GM18517 (cell line): ENCODE data around the gene ADI1.

Experiments used
- ATAC-seq: cut with Tn5 transposase; IDR thresholded peaks from one replicate; pipeline ENCODE4 v1.9.1; 2021; ENCODE audit warnings: mild to moderate bottlenecking, moderate library complexity; ENCODE audit not compliant: unreplicated experiment

ADI1 gene

DNA sequence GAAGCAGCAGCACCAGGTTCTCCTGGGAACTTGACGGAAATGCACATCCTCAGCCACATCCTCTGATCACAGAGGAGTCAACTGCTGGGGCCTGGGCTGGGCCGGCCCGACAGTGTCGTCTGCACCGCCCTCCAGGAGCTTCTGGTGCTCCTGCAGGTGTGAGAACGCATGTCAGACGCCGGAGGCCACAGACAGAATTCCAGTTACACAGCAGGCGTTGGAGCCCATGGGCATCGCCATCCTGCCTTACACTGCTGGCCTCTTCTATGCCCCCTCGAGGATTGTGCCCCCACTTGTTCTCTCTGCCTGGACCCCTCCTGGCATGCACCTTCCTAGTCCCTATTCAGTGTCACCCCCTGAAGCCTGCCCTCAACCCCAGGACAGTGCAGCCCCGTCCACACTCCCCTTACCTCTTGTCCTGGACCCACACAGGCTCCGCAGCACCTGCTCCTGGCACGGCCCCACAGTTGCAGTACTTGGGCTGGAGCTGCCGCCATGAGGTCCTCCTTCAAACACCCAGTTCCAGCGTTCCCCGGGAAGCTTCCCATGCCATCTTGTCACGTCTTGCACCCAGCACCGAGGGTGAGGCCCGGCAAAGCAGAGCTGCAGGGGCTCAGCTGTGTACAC is 37.5 kb downstream of the ADI1 start:
- ATAC-seq: no peak

DNA sequence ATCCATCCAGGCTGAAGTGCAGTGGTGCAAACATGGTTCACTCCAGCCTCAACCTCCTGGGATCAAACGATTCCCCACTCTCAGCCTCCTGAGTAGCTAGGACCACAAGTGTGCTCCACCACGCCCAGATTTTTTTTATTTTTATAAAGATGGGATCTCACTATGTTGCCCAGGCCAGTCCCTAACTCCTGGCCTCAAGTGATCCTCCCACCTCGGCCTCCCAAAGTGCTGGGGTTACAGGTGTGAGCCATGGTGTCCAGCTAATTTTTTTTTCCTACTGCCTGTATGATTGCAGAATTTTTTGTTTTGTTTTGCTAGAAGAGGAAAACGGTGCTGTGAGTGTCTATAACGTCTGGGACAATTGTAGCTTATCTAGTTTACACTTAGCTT is 38.3 kb downstream of the ADI1 start:
- no peak for ATAC-seq

DNA sequence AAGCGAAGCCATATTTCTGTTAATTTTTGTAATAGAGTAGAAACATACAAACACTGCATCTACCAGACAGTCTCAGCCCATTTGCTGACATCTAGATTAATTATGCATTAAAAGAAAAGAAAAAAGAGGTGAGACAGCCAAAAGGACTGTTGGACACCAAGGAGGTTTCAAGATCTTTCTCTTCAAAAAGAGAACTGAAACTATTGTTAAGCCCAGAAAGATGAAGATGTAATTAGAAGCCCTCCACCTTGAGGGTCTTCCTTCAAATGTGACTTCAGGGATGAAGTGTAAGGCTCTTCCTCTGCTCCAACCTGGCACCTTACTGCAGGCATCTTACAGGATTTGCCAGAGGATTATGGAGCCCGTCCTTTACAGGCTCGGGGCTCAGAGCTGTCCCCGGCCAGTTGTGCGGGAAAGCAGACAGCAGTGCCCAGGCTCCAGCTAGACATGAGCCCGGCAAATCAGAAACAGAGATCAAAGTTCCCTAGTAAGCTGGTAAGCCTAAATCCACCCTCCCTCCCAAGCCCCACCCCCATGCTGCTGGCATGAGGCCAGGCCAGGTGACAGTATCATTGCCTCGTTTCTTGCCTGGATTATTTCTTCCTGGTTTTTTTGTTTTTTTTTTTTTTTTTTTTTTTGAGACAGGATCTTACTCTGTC is 38.9 kb downstream of the ADI1 start:
- ATAC-seq: no peak

DNA sequence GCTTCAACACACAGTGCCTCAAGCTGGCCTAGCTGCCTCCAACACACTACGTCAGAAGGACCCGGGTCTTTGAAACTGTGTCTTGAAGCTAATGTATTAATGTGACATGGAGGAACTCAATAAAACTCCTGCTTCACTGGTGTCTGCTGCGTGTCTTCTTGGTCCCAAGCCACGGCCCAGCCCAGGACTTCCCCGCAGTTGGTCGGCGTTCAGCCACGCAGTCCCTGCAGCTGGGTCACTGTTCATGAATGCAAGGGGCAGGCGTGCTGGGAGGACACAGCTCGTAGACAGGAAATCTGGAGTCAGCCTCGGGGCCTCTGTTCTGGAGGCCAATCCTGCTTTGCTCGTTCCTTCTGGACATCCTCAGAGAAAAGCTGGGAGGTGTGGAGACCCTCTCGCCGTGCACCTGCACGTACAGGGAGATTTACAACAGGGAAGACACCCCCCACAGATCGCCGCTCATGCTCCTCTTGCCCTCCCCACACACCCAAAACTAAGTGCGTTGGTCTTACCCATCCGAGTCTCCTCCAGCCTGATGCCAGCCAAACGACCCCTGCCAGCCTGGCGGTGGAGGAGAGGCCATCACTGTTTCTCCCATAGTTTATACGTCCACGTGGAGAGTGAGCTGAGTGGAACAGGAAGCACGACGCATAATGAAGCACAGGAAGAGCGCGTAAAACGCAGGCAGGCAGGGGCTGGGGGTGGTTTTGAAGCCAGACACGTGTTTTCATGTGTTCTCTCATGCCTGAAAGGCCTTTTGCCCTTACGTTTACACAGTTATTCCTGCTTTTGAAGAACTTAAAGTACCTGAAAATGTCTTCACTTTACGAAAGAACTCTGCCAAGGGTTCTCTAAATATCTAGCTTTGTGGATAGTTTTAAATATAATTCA is 39.7 kb downstream of the ADI1 start:
- no peak for ATAC-seq

DNA sequence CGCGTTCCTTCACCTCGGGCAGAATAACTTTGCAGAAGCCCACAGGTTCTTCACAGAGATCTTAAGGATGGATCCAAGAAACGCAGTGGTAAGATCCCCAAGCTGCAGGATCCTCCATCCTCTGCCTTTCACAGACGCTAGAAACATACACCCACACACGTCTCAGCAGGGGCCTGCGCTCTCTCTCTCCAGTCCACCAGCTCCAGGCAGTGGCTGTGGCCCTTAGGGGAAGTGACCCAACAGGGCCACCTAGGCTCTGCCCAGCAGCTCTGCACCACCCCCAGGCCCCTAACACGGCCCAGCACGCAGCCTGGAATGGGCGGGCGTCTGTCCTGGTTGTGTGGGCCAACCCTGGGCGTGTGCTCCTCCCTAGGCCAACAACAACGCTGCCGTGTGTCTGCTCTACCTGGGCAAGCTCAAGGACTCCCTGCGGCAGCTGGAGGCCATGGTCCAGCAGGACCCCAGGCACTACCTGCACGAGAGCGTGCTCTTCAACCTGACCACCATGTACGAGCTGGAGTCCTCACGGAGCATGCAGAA is 40.4 kb downstream of the ADI1 start:
- no peak for ATAC-seq

DNA sequence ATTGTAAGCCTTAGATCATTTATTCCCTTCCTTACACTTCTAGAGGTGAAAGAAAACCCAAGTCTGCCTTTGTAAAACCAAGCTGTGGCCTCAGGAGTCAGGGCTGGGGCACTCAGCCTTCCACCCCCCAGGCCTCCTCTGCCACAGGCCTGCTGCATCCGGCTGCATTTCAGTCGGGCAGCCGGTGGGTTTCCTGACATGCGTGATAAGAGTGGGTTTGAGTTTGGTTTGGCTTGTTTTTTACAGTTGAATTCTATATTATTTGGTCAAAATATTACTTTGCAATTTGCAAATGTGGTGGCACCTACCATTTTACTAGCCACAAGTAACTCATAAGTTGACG is 42.4 kb downstream of the ADI1 start:
- no peak for ATAC-seq

DNA sequence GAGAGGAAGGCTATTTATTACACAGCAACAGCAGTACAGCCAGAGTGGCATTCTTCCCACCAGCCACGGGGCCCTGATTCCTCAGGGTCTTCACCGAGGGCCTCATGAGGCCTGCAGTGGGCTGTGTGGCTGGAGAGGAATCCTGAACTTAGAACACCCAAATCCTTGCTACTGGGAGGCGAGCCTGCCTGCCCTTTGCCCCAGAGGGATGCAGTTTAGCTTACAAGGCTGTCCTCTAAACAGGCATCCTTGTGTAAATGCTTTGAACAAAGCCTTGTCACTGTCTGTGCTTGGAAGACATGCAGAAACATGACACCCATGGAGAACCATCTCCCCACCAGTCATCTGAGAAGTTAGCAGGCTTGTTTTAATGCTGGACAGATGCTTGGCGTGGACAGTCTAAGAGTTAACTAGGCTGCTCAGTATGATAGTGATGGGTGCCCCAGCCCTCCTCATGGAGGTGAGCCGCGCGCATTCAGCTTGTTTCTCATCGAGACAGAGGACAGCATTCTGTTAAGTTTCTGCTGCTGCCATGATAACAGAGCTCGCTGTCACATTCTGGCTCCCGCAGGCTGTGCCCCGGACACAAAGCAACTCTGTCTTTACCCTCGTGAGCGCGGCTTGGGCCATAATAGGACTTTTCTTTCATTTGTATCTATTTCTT is 42.9 kb downstream of the ADI1 start:
- ATAC-seq: no peak

DNA sequence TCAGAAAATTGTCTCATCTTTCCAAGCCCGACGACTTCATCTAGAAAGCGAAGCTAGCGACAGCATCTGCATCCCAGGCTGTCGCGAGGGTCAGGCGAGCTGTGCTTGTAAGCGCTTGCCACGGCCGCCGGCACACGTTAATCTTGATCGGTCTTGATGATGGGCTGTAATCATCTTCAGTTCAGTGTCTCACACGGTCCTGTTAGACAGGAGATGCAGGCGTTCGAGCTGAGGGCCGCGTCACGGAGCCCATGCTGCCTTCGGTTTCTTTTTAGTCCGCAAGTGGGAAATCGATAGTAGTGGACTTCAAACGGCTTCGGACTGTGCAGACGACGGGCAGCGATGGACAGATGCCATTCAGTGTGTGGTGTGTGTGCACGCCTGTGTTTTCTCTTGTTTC is 43.6 kb downstream of the ADI1 start:
- no peak for ATAC-seq

DNA sequence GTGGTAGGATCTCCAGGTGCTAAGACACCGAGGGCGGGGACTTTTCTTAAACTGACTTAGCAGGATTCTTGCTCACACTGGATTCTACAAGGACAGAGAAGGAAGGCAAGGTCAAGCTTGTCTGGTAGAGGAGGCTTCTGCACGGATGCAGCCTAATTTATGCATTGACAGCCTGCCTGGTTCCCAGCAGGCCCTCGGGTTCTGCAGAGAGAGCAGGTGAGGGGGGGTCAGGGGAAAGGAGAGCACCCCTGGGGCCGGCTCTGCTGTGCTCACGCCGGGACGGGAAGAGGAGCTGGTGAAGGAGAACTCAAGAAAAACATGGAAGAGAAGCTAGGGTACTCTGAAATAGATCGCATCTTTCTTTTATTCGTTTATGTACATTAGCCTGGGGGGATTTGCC is 46.4 kb downstream of the ADI1 start:
- ATAC-seq: no peak

DNA sequence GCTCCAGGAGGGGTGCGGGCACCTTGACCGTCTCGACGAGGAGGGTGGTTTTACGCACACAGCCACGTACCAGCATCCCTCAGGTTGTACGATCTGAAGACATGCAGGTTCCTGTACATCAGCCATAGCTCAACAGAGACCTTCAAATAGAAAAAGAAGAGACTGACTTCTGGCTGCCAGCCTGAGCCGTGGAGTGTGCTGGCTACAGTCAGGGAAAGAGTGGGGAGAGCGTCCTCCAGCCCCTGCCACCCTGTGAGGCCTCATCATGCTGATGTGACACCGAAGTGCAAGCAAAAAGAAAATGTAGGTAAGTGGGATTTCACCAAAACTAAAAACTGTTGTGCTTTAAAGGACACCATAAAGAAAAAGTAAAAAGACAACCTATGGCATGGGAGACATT is 47.0 kb downstream of the ADI1 start:
- ATAC-seq: no peak

DNA sequence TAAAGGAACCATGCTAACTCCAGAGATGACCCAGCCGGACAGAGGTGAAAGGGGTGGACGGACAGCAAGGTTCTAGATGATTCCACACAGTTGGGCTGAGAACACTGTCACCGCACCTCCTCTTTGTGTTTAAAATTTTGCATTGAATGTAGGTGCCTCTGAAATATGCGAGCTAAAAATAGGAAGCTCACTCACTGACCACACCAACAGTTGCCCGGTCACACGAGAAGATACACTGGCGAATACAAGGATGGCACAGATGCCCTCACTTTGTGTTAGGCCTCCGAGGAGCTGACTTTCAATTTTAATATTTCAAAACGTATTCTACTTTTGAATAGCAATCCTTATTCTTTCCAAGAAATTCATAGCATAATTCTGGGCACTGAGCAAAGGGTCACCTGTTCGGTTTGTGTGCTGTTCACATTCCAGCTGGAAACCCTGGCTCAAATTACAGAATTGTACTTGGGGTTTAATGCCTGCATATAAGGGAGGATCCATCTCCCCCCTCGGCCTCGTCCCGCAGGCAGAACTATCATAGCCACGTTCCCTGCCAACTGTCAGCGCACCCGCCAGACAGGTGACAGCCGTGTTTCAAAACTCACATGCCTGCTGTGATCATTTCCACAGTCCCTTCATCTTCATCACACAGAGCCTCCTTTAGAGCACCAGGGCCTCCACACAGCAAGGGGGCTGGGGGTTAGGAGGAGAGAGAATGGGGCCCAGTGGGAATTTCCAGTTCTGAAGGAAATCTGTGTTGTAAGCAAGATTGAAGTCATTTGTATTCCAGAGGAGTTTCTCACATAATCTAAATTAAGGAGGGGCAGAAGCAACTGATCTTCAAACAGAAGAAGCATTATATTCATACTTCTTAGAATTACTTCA is 48.2 kb downstream of the ADI1 start:
- ATAC-seq: no peak

DNA sequence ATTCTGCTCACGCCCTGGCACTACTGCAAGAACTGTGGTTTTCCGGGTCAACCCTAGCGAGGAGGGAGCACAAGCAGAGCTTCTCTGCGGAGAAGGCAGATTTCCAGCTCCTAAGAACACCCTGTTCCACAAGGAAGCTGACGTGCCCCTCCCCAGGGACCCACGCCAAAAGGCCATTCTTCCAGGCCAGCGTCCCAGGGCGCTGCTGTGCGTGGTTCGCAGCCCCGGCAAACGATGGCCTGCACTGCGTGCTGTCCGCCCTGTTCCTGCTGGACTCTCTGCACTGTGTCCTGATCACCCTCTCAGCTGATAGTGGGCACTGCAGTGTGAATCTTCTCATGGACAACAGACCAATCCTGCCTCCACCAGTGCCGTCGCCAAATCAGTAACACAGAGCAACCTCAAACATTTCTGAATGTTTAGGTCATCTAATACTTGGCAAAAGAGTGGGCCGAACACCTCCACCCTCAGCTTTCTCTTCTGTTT is 49.1 kb downstream of the ADI1 start:
- ATAC-seq: no peak

DNA sequence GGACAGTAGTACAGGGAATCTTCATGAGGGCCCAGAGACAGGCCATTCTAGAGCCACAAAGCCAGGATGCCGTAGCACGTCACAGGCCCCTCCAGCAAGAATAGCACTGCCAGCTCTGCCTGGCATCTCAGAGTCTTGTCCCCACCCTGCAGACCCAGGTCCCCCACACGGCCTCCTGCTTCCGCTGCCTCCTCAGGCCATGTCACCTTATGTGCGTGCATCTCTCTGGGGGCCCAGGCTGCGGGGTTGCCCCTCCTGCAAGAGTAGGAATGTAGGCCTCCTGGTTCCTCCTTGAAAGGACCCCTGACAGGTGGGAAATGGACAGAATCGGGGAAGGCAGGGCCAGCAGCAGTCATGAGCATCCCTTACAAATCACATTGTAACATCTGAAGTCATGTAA is 49.8 kb downstream of the ADI1 start:
- no peak for ATAC-seq

DNA sequence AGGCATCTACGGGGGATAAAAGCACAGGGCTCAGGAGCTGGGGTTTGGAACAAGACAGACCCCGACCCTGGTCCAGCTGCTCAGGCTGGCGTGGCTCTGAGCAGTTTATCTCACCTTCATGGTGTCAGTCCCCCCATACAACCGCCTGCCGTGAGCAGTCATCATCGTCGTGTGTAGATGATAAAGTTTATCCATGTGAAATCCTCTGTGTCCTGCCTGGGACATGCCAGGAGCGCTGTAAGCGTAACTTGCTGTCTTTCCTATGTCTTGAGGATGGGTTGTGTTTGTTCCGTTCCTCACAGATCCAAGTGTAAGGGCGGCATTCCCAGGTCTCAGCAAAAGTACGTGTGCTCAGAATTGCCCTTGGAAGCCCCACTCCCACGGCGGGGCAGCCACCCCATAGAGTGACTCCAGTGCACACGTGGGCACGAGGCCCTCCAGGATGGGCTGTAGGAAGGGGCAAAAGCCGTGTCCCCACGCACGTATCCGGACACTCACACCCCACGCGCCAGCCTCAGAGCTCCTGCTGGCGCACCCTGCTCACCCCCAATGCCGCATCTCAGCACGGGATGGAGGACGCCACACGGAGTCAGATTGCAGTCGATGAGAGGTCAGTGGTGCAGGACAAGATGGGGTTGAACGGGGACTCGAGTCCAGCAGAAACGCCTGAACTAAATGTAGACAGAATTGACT is 50.9 kb downstream of the ADI1 start:
- no peak for ATAC-seq

DNA sequence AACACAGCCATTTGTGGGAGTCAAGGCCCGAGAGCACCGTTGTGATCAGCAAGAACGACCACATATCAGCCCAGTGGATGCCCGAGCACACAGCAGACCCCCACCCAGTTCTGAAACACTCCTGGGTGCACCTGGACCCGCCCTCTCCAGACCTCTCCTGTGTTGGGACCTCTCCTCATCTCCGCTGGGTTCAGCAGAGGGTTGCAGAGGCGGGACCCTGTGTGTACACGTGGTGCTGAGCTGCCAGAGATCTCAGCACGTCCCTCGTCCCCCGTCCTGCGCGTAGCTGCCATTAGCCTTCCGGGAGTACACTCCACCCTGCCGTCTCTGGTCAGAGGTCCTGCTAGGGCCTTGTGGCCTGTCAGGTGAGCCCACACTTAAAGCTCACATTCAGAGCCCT is 51.7 kb downstream of the ADI1 start:
- ATAC-seq: no peak

DNA sequence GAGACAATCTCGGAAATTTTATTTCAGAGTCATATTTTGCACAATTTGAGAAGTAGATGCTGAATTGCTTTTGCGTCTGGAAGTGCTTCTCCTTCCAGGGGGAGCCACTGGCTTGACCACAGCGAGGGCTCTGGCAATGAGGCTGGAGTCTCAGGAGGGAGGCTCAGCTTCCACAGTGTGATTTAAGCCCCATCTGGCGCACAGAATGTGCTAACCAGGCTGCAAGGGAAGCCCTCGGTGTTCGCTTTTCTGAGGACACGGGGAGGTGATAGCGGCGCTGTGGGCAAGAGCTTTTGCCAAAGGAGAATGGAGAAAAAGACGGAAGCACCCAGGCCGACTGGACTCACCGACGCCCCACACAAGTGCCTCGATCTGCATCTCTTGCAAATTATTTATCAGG is 52.4 kb downstream of the ADI1 start:
- ATAC-seq: no peak

DNA sequence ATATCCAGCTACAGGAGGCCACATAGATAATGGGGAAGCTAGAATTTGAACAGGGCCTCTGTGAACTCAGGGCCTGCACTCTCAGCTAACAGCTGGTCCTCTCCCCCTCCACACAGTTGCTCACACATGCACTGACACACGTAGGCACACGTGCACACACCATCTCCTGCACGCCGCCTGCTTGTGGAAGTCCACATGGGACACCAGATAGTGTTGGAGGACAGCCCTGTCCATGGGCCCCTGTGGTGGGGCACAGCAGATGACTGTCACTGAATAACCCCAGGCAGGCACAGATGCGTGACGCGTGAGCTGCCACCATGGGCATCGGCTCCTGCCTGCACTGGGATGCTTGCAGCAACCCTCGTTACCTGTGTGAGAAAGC is 52.9 kb downstream of the ADI1 start:
- ATAC-seq: no peak

DNA sequence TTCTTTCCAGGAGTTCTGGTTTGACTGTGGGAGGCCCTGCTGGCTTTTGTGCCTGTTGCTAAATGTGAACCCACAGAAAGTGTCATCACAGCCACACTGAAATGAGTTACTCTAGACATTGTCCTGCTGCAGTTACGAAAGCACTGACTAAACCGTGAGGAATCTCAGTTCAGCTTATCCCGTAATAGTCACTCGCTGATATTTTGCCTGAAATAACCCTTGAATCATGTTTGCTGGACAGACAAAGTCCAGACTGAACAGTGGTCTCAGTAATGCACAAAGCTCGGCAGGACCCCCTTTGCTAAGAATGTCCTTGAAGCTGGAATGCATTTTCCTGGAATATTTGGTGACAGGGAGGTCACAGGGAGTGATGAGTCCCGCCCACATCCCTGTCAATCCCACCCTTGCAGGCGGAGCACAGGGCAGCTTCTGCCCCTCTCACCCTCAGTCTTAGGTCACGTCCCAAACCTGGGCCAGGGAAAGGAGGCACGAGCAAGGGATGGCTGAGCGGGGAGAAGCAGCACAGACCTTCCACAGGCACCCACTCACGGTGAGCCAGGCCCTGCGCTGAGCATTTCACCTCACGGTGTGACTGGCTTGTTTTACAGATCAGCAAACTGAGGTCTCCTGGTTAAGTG is 53.4 kb downstream of the ADI1 start:
- ATAC-seq: no peak

DNA sequence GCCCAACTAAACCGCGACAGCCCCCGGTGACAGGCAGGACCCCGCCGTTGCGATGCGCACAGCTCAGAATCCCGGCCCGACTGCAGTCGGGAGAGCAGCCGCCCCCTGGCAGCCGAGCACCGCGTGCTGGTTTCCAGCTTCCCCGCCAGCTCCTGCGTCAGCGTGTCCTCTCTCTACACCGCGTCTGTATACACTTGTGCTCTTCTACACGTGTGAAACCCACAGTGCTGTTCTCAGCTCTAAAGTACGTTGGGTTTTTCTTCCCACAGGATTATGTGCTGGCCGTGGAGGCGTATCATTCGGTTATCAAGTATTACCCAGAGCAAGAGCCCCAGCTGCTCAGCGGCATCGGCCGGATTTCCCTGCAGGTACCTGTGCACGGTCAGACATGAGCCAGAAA is 54.0 kb downstream of the ADI1 start:
- ATAC-seq: no peak
